Body of pancreas (tissue), 4 donors: ENCODE results near the gene ACOT6. TPM values are rescaled to one million over a fixed set of nuclear protein-coding genes. Genes with fewer than 3 reads are reported as not detected.

Experiments used
- ATAC-seq: fragments of 150-250 bp; one replicate; pipeline ENCODE4 v1.9.1; 2016
- DNase-seq, 4 donors: peaks; one replicate each; pipeline ENCODE4 v3.0.0-alpha.2; 2019
- H3K27ac ChIP-seq, 4 donors: fragments of 200-600 bp; sonication (generic); 1 replicate in 3 of 4; 2 replicates in 1 of 4; pipeline versions ENCODE4 v1.5.1 to v1.6.1; 2016 to 2019; ENCODE audit warnings: mild to moderate bottlenecking in 1 of 4, mixed read lengths in 1 of 4, moderate library complexity in 1 of 4
- H3K27me3 ChIP-seq, 2 donors: fragments of 200-600 bp; sonication (generic); one replicate each; pipeline ENCODE4 v1.6.0; 2016; ENCODE audit warnings: mild to moderate bottlenecking in 1 of 2
- H3K36me3 ChIP-seq, 2 donors: fragments of 200-600 bp; sonication (generic); replicated peaks in 1 of 2; 2 replicates each; pipeline ENCODE4 v1.5.1; 2016; ENCODE audit warnings: low read depth in 2 of 2; ENCODE audit not compliant: insufficient read depth in 1 of 2
- H3K4me1 ChIP-seq: fragments of 200-600 bp; sonication (generic); one replicate; pipeline ENCODE4 v1.6.0; 2016
- H3K4me3 ChIP-seq, 2 donors: fragments of 200-600 bp; sonication (generic); 1 replicate in 1 of 2; 2 replicates in 1 of 2; pipeline ENCODE4 v1.5.1; 2016 to 2019
- H3K9me3 ChIP-seq, 3 donors: fragments of 200-600 bp; sonication (generic); 1 replicate in 2 of 3; 2 replicates in 1 of 3; pipeline ENCODE4 v1.5.1; 2016
- CTCF ChIP-seq, 7 experiments: fragments of 450-650 bp in 4 of 7; fragments of 200-600 bp in 3 of 7; sonication (generic) in 3 of 7; IDR thresholded peaks; one replicate each; pipeline ENCODE4 v1.5.1; 2016 to 2019; ENCODE audit warnings: antibody characterized with exemption in 7 of 7
- POLR2A ChIP-seq, 3 donors: fragments of 450-650 bp; IDR thresholded peaks; one replicate each; pipeline ENCODE4 v1.6.1; 2016; ENCODE audit warnings: antibody characterized with exemption in 3 of 3, mild to moderate bottlenecking in 2 of 3
- WGBS, 2 donors: methylation state at CpG; one replicate each; pipeline ENCODE4 v1.1.5; 2017; 5-methylcytosine and 5-hydroxymethylcytosine counted together
- intact Hi-C: fragments of 100-400 bp; cut with DNase I; formaldehyde crosslinking; loops from one replicate; pipeline ENCODE4 v1.15.1; 2023
- total RNA-seq, 2 donors: library from RNA; depleted of rRNA; stranded (reverse); fragments of >200 nt; gene quantifications; one replicate each; pipeline ENCODE4 v1.1.0, GENCODE V29; 2016

ACOT6 gene
- total RNA-seq, 2 donors from 2014 or later = not detected

- 69 to 80% methylated on average over 4 of the region's 4 CpGs for WGBS, 2 donors
- DNase-seq = no peak
- H3K9me3 ChIP-seq = no peaks in the 10 kb centered on the region
- no peaks in the 10 kb centered on the region for H3K27me3 ChIP-seq
- TF ChIP-seq POLR2A (IDR thresholded peaks at IDR 0.05) (no peak), CTCF (IDR thresholded peaks at IDR 0.05) (no peak)
- intact Hi-C loops = no loop called here
- no peaks in the 10 kb centered on the region for H3K36me3 ChIP-seq
- no peak overlapping the region for H3K4me3 ChIP-seq
- peaks cover 7% of the 10 kb centered on the region for H3K4me1 ChIP-seq
- H3K27ac ChIP-seq = no peak overlapping the region
- no peak for ATAC-seq
Observed at GRCh38 chr14:73616831-73617230, 4.5 kb downstream of the ACOT6 start.

- intact Hi-C loops = no loop called here
- Histone ChIP-seq H3K9me3 (no peaks in the 10 kb centered on the region), H3K27me3 (no peaks in the 10 kb centered on the region), H3K36me3 (no peaks in the 10 kb centered on the region), H3K4me3 (no peak overlapping the region), H3K4me1 (no peaks in the 10 kb centered on the region), H3K27ac (no peak overlapping the region)
- no peak for TF ChIP-seq CTCF (IDR thresholded peaks at IDR 0.05)
- no peak for TF ChIP-seq POLR2A (IDR thresholded peaks at IDR 0.05)
- ATAC-seq (no peak), DNase-seq (no peak)
- 48 to 76% methylated on average over 1 of the region's 1 CpG for WGBS, 2 donors
Observed at GRCh38 chr14:73619524-73619923, 7.2 kb downstream of the ACOT6 start.

GRCh38 chr14:73620268-73620667, 8.0 kb downstream of the ACOT6 start:
- DNase-seq (no peak), ATAC-seq (no peak)
- Histone ChIP-seq H3K27me3 (no peaks in the 10 kb centered on the region), H3K27ac (no peak overlapping the region), H3K4me3 (no peak overlapping the region), H3K36me3 (no peaks in the 10 kb centered on the region), H3K4me1 (no peaks in the 10 kb centered on the region), H3K9me3 (no peaks in the 10 kb centered on the region)
- TF ChIP-seq CTCF (IDR thresholded peaks at IDR 0.05) (no peak), POLR2A (IDR thresholded peaks at IDR 0.05) (no peak)
- 82 to 87% methylated on average over 10 of the region's 10 CpGs for WGBS, 2 donors
- intact Hi-C loops = no loop called here

- Histone ChIP-seq H3K4me3 (no peak overlapping the region), H3K27ac (no peak overlapping the region), H3K9me3 (no peaks in the 10 kb centered on the region), H3K36me3 (no peaks in the 10 kb centered on the region), H3K27me3 (no peaks in the 10 kb centered on the region), H3K4me1 (no peaks in the 10 kb centered on the region)
- intact Hi-C loops = no loop called here
- DNase-seq = no peak
- 86 to 92% methylated on average over 4 of the region's 4 CpGs for WGBS, 2 donors
- ATAC-seq = no peak
- TF ChIP-seq CTCF (IDR thresholded peaks at IDR 0.05) = no peak
- TF ChIP-seq POLR2A (IDR thresholded peaks at IDR 0.05) = no peak
Observed at GRCh38 chr14:73623504-73624054, 11.3 kb downstream of the ACOT6 start.

GRCh38 chr14:73625706-73626105, 13.4 kb downstream of the ACOT6 start:
- WGBS, 2 donors = 36 to 67% methylated on average over 1 of the region's 1 CpG
- no peak for ATAC-seq
- intact Hi-C loops = no loop called here
- no peaks in the 10 kb centered on the region for H3K9me3 ChIP-seq
- no peaks in the 10 kb centered on the region for H3K4me1 ChIP-seq
- H3K4me3 ChIP-seq = no peak overlapping the region
- H3K36me3 ChIP-seq = no peaks in the 10 kb centered on the region
- TF ChIP-seq POLR2A (IDR thresholded peaks at IDR 0.05) = no peak
- no peak for TF ChIP-seq CTCF (IDR thresholded peaks at IDR 0.05)
- H3K27me3 ChIP-seq = no peaks in the 10 kb centered on the region
- no peak for DNase-seq
- H3K27ac ChIP-seq = no peak overlapping the region
